HepG2 (cell line): Measurements from ENCODE around the gene CDKN3. TPM values are rescaled to one million over a fixed set of nuclear protein-coding genes. Genes with fewer than 3 reads are reported as not detected.

ENCODE experiments used
- ARID5B ChIP-seq: IDR thresholded peaks from 2 replicates; pipeline ENCODE4 v1.4.0; 2020; ENCODE audit warnings: mild to moderate bottlenecking, missing genetic modification reagents
- E2F5 ChIP-seq: sonication (generic); formaldehyde crosslinking; conservative IDR thresholded peaks from 2 replicates; pipeline ENCODE4 v1.4.0; 2020; ENCODE audit warnings: missing genetic modification reagents
- FLYWCH1 ChIP-seq: sonication (generic); formaldehyde crosslinking; IDR thresholded peaks from 2 replicates; pipeline ENCODE4 v1.8.1; 2023; ENCODE audit warnings: mild to moderate bottlenecking, missing genetic modification reagents
- HNF1A ChIP-seq, 2 experiments: sonication (generic) in 1 of 2; formaldehyde crosslinking in 1 of 2; IDR thresholded peaks; 2 replicates each; pipeline versions ENCODE4 v1.4.0 to v1.6.1; 2016 to 2020; ENCODE audit warnings: borderline replicate concordance in 1 of 2, low read depth in 1 of 2, mild to moderate bottlenecking in 1 of 2, missing genetic modification reagents in 1 of 2
- REST ChIP-seq, 2 experiments: IDR thresholded peaks; 2 replicates each; pipeline ENCODE4 v1.6.1; 2011 to 2012; ENCODE audit warnings: low read length in 2 of 2, borderline replicate concordance in 1 of 2, low read depth in 1 of 2, mild to moderate bottlenecking in 1 of 2, moderate library complexity in 1 of 2
- ZNF275 ChIP-seq: sonication (generic); formaldehyde crosslinking; IDR thresholded peaks from 2 replicates; pipeline ENCODE4 v1.8.0; 2022; ENCODE audit warnings: missing genetic modification reagents, mild to moderate bottlenecking, inconsistent platforms, borderline replicate concordance
- ZNF383 ChIP-seq: sonication (generic); formaldehyde crosslinking; IDR thresholded peaks from 2 replicates; pipeline ENCODE4 v1.4.0; 2020; ENCODE audit warnings: missing genetic modification reagents, mild to moderate bottlenecking, borderline replicate concordance
- ZNF501 ChIP-seq: sonication (generic); formaldehyde crosslinking; IDR thresholded peaks from 2 replicates; pipeline ENCODE4 v1.5.1; 2020; ENCODE audit warnings: mild to moderate bottlenecking, moderate library complexity, missing genetic modification reagents
- polyA plus RNA-seq, 8 experiments: library from polyadenylated mRNA; depleted of rRNA in 3 of 8; stranded (reverse) in 7 of 8; unstranded in 1 of 8; fragments of >200 nt; fragmentation: Illumina TruSeq in 4 of 8; extraction: Trizol in 4 of 8; gene quantifications; 2 replicates each; pipeline versions ENCODE4 v1.2.1 to v1.2.3, GENCODE V29; 2011 to 2016; ENCODE audit warnings: low read depth in 4 of 8, missing spikeins in 1 of 8, mixed read lengths in 1 of 8; ENCODE audit not compliant: insufficient read depth in 1 of 8
- total RNA-seq, 5 experiments: library from RNA; depleted of rRNA; stranded (reverse); fragments of >200 nt; fragmentation: Illumina TruSeq; extraction: Trizol; gene quantifications; 2 replicates each; pipeline ENCODE4 v1.2.3, GENCODE V29; 2016; ENCODE audit warnings: low read depth in 1 of 5

The CDKN3 gene
- total and polyA plus RNA-seq, 2 of the 13 experiments (the other 11 are each of a cell fraction or from before 2014, with no cell fraction given): 63.0 to 88.9 TPM

- TF ChIP-seq ZNF275 (CRISPR knock-in tag) (no peak), E2F5 (CRISPR knock-in tag) (no peak), ZNF383 (CRISPR knock-in tag) (no peak), ZNF501 (CRISPR knock-in tag) (no peak), ARID5B (peak; percentile 63), FLYWCH1 (no peak), HNF1A (IDR thresholded peaks at IDR 0.05; ENCODE audit: low read depth) (no peak), HNF1A (CRISPR knock-in tag; IDR thresholded peaks at IDR 0.05; ENCODE audit: borderline replicate concordance) (no peak), REST (IDR thresholded peaks at IDR 0.05; ENCODE audit: borderline replicate concordance in 1 of 2, low read depth in 1 of 2, low read length in 2 of 2) (no peak)
Measured at GRCh38 chr14:54387328-54387727, 9.5 kb upstream of the CDKN3 start (continued).
